ENCODE measurements around the gene MYRIP. TPM values are rescaled to one million over a fixed set of nuclear protein-coding genes. Genes with fewer than 3 reads are reported as not detected.

The MYRIP gene
- total and polyA plus RNA-seq, 8 donors = 1.4 to 11.2 (median 7.8) TPM

DNA sequence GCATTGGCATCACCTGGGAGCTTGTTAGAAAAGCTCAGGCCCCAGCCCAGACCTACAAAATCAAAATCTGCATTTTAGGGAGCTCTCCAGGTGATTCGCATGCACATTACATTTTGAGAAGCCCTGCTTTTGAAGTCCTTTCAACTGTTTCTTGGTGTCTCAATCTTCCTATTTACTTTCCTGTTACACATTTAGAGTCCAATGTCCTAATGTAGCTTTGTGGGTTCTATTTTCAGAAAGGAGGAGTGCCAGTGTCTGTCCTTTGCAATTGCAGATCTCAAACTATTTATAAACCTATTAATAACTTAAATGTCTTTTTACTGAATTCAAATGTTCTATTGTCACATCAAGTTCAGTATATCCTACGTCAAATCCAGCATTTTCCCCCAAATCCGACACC, 27.8 kb upstream of the MYRIP start:
- Histone ChIP-seq H3K4me3 (no peak overlapping the region), H3K27me3 (no peaks in the 10 kb centered on the region), H3K27ac (no peak overlapping the region), H3K9me3 (no peaks in the 10 kb centered on the region), H3K4me1 (no peaks in the 10 kb centered on the region), H3K36me3 (no peaks in the 10 kb centered on the region)
- intact Hi-C loops (cut with DNase I) = no loop called here
- ATAC-seq (no peak), DNase-seq (no peak), FAIRE-seq (no peak)
- WGBS, 2 donors = 43 to 44% methylated on average over 3 of the region's 3 CpGs
- TF ChIP-seq, protein P1, sequence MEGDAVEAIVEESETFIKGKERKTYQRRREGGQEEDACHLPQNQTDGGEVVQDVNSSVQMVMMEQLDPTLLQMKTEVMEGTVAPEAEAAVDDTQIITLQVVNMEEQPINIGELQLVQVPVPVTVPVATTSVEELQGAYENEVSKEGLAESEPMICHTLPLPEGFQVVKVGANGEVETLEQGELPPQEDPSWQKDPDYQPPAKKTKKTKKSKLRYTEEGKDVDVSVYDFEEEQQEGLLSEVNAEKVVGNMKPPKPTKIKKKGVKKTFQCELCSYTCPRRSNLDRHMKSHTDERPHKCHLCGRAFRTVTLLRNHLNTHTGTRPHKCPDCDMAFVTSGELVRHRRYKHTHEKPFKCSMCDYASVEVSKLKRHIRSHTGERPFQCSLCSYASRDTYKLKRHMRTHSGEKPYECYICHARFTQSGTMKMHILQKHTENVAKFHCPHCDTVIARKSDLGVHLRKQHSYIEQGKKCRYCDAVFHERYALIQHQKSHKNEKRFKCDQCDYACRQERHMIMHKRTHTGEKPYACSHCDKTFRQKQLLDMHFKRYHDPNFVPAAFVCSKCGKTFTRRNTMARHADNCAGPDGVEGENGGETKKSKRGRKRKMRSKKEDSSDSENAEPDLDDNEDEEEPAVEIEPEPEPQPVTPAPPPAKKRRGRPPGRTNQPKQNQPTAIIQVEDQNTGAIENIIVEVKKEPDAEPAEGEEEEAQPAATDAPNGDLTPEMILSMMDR (IDR thresholded peaks at IDR 0.05) = no peak

GRCh38 chr3:39783680-39784079, 25.7 kb upstream of the MYRIP start:
- Histone ChIP-seq H3K4me1 (no peaks in the 10 kb centered on the region), H3K9me3 (no peaks in the 10 kb centered on the region), H3K4me3 (no peak overlapping the region), H3K27me3 (no peaks in the 10 kb centered on the region), H3K27ac (no peak overlapping the region), H3K36me3 (no peaks in the 10 kb centered on the region)
- intact Hi-C loops (cut with DNase I) = no loop called here
- ATAC-seq (no peak), DNase-seq (no peak), FAIRE-seq (no peak)
- TF ChIP-seq, protein P1 (IDR thresholded peaks at IDR 0.05) = no peak
- 69 to 74% methylated on average over 4 of the region's 4 CpGs for WGBS, 2 donors

DNA sequence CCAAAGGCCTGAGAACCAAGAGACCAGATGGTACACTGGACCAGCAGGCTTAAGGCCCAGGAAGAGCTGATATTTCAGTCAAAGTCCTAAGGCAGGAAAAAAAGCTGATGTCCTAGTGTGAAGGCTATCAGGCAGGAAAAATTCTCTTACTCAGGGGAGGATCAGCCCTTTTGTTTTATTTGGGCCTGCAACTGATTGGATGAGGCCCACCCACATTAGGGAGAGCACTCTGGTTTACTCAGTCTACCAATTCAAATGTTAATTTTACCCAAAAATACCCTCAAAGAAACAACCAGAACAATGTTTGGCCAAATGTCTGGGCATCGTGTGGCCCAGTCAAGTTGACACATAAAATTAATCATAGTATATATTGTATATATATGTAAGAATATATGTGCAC, 24.5 kb upstream of the MYRIP start:
- Histone ChIP-seq H3K9me3 (no peaks in the 10 kb centered on the region), H3K27me3 (no peaks in the 10 kb centered on the region), H3K27ac (no peak overlapping the region), H3K4me3 (no peak overlapping the region), H3K36me3 (no peaks in the 10 kb centered on the region), H3K4me1 (no peaks in the 10 kb centered on the region)
- no peak for DNase-seq
- intact Hi-C loops (cut with DNase I) = no loop called here
- TF ChIP-seq, protein P1 (IDR thresholded peaks at IDR 0.05) = no peak
- no peak for ATAC-seq
- FAIRE-seq = no peak
- WGBS, 2 donors = 80 to 91% methylated on average over 1 of the region's 1 CpG

DNA sequence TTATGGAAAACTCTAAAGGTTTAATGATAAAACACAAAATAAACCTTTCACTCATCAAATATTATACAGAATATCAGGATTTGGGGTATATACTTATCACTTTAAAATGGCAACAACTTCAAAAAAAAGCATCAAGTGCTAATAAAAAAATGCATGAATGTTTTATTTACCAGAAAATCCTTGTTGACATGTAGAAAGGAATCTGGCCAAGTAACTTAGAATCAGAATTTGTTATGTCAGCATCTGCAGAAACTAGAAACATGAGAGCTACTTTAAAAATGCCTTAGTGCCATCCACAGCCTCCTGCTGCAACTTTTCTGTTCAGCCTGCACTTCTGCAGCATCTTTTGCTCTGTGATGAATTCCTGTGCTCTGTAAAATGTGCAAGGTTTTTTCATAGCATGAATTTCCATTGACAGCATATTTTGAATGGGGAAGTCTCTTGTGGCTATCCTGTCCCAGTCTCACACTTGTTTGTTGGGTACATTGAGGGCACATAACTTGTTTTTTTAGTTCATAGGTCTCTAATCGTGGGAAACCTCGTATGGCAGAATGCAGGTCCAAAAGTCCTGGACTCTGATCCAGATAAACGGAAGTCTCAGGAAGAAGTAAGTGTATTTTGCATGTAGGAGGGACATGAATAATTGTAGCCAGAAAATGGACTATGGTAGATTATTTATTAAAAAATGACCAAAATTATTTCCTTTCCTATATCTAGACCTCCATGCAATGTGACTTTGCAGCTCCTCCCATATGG, 21.1 kb upstream of the MYRIP start:
- FAIRE-seq (no peak), DNase-seq (no peak), ATAC-seq (no peak)
- no peaks in the 10 kb centered on the region for H3K4me1 ChIP-seq
- intact Hi-C loops (cut with DNase I) = no loop called here
- no peaks in the 10 kb centered on the region for H3K36me3 ChIP-seq
- WGBS, 2 donors = 36 to 56% methylated on average over 3 of the region's 3 CpGs
- no peak overlapping the region for H3K27ac ChIP-seq
- H3K9me3 ChIP-seq = no peaks in the 10 kb centered on the region
- no peaks in the 10 kb centered on the region for H3K27me3 ChIP-seq
- TF ChIP-seq, protein P1 (IDR thresholded peaks at IDR 0.05) = no peak
- H3K4me3 ChIP-seq = no peak overlapping the region

DNA sequence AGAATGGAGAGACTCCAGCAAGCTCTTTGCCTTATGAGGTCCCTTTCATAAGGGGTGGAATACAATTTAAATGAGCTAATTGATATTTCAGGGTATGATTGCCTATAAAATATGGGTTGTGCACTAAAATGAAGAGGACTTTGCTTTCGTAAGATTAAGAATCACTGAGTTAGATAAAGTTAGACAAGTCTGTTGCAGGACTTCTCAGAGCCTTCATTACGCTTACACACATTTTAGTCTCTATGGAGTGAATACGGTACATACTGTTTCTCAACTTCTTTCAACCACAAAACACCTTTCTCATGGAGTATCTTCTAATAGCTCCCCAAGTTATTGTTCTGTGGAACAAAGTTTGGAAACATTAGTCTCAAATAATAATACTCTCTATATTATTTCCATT, 17.8 kb upstream of the MYRIP start:
- 91 to 94% methylated on average over 3 of the region's 3 CpGs for WGBS, 2 donors

More for the DNA sequence above, 17.8 kb upstream of the MYRIP start:
- intact Hi-C loops (cut with DNase I) = no loop called here
- ATAC-seq = no peak
- DNase-seq = no peak
- no peak overlapping the region for H3K4me3 ChIP-seq
- no peaks in the 10 kb centered on the region for H3K27me3 ChIP-seq
- no peaks in the 10 kb centered on the region for H3K4me1 ChIP-seq
- TF ChIP-seq, protein P1 (IDR thresholded peaks at IDR 0.05) = no peak
- FAIRE-seq = no peak
- no peaks in the 10 kb centered on the region for H3K36me3 ChIP-seq
- no peaks in the 10 kb centered on the region for H3K9me3 ChIP-seq
- no peak overlapping the region for H3K27ac ChIP-seq

Data from pancreas (tissue), 10 donors.